ES-I3 (cell line): Measurements from ENCODE around the gene SRRM4.

Source experiments
- H3K36me3 ChIP-seq: 2 replicates; pipeline ENCODE4 v1.6.1; 2013; ENCODE audit warnings: mild to moderate bottlenecking, low read length, control low read depth, moderate library complexity; ENCODE audit not compliant: insufficient read depth
- H3K4me1 ChIP-seq: 2 replicates; pipeline ENCODE4 v1.6.1; 2013; ENCODE audit warnings: mild to moderate bottlenecking, control low read depth, low read length; ENCODE audit not compliant: insufficient read depth
- H3K9ac ChIP-seq: 2 replicates; pipeline ENCODE4 v1.6.1; 2013; ENCODE audit warnings: low read depth, mild to moderate bottlenecking, low read length, moderate library complexity
- H3K9me3 ChIP-seq: 2 replicates; pipeline ENCODE4 v1.6.1; 2013; ENCODE audit warnings: mild to moderate bottlenecking, low read length, moderate library complexity; ENCODE audit not compliant: control insufficient read depth, insufficient read depth

Gene SRRM4

GRCh38 chr12:119211884-119212283 is 230.5 kb downstream of the SRRM4 start:
- H3K4me1 ChIP-seq = 0 out of 2 replicates have a peak, but pooled peaks cover 3% of the 10 kb centered on the region
- H3K9ac ChIP-seq = no peak overlapping the region
- H3K36me3 ChIP-seq = no peaks in the 10 kb centered on the region
- H3K9me3 ChIP-seq = no peaks in the 10 kb centered on the region
